Neuronal stem cell (in vitro differentiated cells): Measurements from ENCODE around the gene TPRX2.
"Not testable (repeated sequence)": the region's sequence is repeated elsewhere in the genome, so short reads cannot be mapped to it uniquely, and the experiment has no call there.

Experiments used
- DNase-seq: peaks from one replicate; pipeline ENCODE4 v3.0.0-alpha.2; 2013; ENCODE audit warnings: low spot score
- H2AFZ ChIP-seq: one replicate; pipeline ENCODE4 v1.6.1; 2013; ENCODE audit warnings: mild to moderate bottlenecking, low read length, inconsistent platforms
- H2AK5ac ChIP-seq: 2 replicates; pipeline ENCODE4 v1.6.1; 2013; ENCODE audit warnings: low read depth, mild to moderate bottlenecking, inconsistent platforms, low read length, moderate library complexity, mixed read lengths
- H2BK120ac ChIP-seq: 2 replicates; pipeline ENCODE4 v1.6.1; 2013; ENCODE audit warnings: low read depth, mild to moderate bottlenecking, inconsistent platforms, low read length, moderate library complexity, mixed read lengths
- H2BK12ac ChIP-seq: one replicate; pipeline ENCODE4 v1.6.1; 2013; ENCODE audit warnings: low read length, inconsistent platforms
- H2BK15ac ChIP-seq: 2 replicates; pipeline ENCODE4 v1.6.1; 2013; ENCODE audit warnings: mild to moderate bottlenecking, low read length, inconsistent platforms, mixed read lengths
- H2BK5ac ChIP-seq: one replicate; pipeline ENCODE4 v1.6.1; 2013; ENCODE audit warnings: inconsistent platforms, mild to moderate bottlenecking, low read length, moderate library complexity
- H3K14ac ChIP-seq: one replicate; pipeline ENCODE4 v1.6.1; 2013; ENCODE audit warnings: low read length, inconsistent platforms
- H3K18ac ChIP-seq: 2 replicates; pipeline ENCODE4 v1.6.1; 2013; ENCODE audit warnings: low read length, inconsistent platforms
- H3K23ac ChIP-seq: 2 replicates; pipeline ENCODE4 v1.6.1; 2013; ENCODE audit warnings: low read depth, mild to moderate bottlenecking, mixed read lengths, low read length, inconsistent platforms; ENCODE audit not compliant: poor library complexity
- H3K27ac ChIP-seq: replicated peaks from 3 replicates; pipeline ENCODE4 v1.5.1; 2013; ENCODE audit warnings: low read length, inconsistent platforms
- H3K27me3 ChIP-seq, 3 experiments: 2 replicates each; pipeline ENCODE4 v1.6.1; 2013; ENCODE audit warnings: low read length in 3 of 3, mild to moderate bottlenecking in 2 of 3, inconsistent platforms in 1 of 3, low read depth in 1 of 3, mixed read lengths in 1 of 3, moderate library complexity in 1 of 3; ENCODE audit not compliant: control insufficient read depth in 3 of 3, insufficient read depth in 3 of 3
- H3K36me3 ChIP-seq, 2 donors: replicated peaks in 1 of 2; 2 replicates each; pipeline ENCODE4 v1.6.1; 2013; ENCODE audit warnings: low read length in 2 of 2; ENCODE audit not compliant: control insufficient read depth in 2 of 2, insufficient read depth in 2 of 2
- H3K4ac ChIP-seq: 2 replicates; pipeline ENCODE4 v1.6.1; 2013; ENCODE audit warnings: inconsistent platforms, mild to moderate bottlenecking, low read length, moderate library complexity
- H3K4me1 ChIP-seq, 2 donors: 1 replicate in 1 of 2; 2 replicates in 1 of 2; pipeline ENCODE4 v1.6.1; 2013; ENCODE audit warnings: low read length in 2 of 2, low read depth in 1 of 2; ENCODE audit not compliant: control insufficient read depth in 2 of 2, insufficient read depth in 1 of 2
- H3K4me2 ChIP-seq: one replicate; pipeline ENCODE4 v1.6.1; 2013; ENCODE audit warnings: mild to moderate bottlenecking, low read length, inconsistent platforms; ENCODE audit not compliant: insufficient read depth, poor library complexity, severe bottlenecking
- H3K4me3 ChIP-seq, 2 donors: 2 replicates each; pipeline ENCODE4 v1.5.1; 2013; ENCODE audit warnings: low read length in 2 of 2, mild to moderate bottlenecking in 2 of 2, inconsistent platforms in 1 of 2, moderate library complexity in 1 of 2
- H3K79me1 ChIP-seq: one replicate; pipeline ENCODE4 v1.6.1; 2013; ENCODE audit warnings: low read depth, mild to moderate bottlenecking, inconsistent platforms, low read length, moderate library complexity
- H3K9ac ChIP-seq: one replicate; pipeline ENCODE4 v1.6.1; 2013; ENCODE audit warnings: mild to moderate bottlenecking, low read depth, low read length, inconsistent platforms; ENCODE audit not compliant: poor library complexity
- H3K9me3 ChIP-seq, 2 donors: replicated peaks in 1 of 2; 2 replicates each; pipeline versions ENCODE3 to v1.6.1; 2013; ENCODE audit warnings: low read length in 2 of 2, mild to moderate bottlenecking in 2 of 2, inconsistent platforms in 1 of 2, low read depth in 1 of 2, mixed read lengths in 1 of 2, moderate library complexity in 1 of 2; ENCODE audit not compliant: control insufficient read depth in 2 of 2, insufficient read depth in 1 of 2
- H4K8ac ChIP-seq: one replicate; pipeline ENCODE4 v1.6.1; 2013; ENCODE audit warnings: low read depth, mild to moderate bottlenecking, inconsistent platforms, low read length, moderate library complexity
- H4K91ac ChIP-seq: one replicate; pipeline ENCODE4 v1.6.1; 2013; ENCODE audit warnings: low read length, low read depth, mild to moderate bottlenecking, inconsistent platforms; ENCODE audit not compliant: poor library complexity
- WGBS, 2 donors: extraction: QIAGEN DNeasy Blood & Tissue Kit; methylation state at CpG; one replicate each; pipeline ENCODE4 v1.1.7; 2013; ENCODE audit warnings: missing lambda C conversion rate in 2 of 2, mixed read lengths in 1 of 2; ENCODE audit not compliant: insufficient read length in 2 of 2, insufficient replicate concordance in 1 of 2; ENCODE audit errors: extremely low coverage in 2 of 2; 5-methylcytosine and 5-hydroxymethylcytosine counted together

TPRX2 gene

GRCh38 chr19:47859838-47860237, 803 bp downstream of the TPRX2 start:
- not testable (repeated sequence) for H3K4me1 ChIP-seq, H3K4me2 ChIP-seq, H3K4me3 ChIP-seq, H3K36me3 ChIP-seq, H4K91ac ChIP-seq, H2AK5ac ChIP-seq, H2BK120ac ChIP-seq, H3K23ac ChIP-seq, H2BK5ac ChIP-seq, H3K4ac ChIP-seq, H3K79me1 ChIP-seq, H3K18ac ChIP-seq, H3K9ac ChIP-seq, H3K27me3 ChIP-seq, DNase-seq, H2BK12ac ChIP-seq, H2BK15ac ChIP-seq, H3K9me3 ChIP-seq, H2AFZ ChIP-seq, H4K8ac ChIP-seq, H3K14ac ChIP-seq, H3K27ac ChIP-seq
- WGBS, 2 donors: no CpG with 5 or more reads among the region's 17 CpGs

GRCh38 chr19:47860602-47861297, 1.7 kb downstream of the TPRX2 start:
- peaks cover 0 to 2% of the 10 kb centered on the region in 2 donors for H3K9me3 ChIP-seq
- H3K36me3 ChIP-seq: no peaks in the 10 kb centered on the region
- H3K4me3 ChIP-seq: peak overlapping the region in 1 of 2 donors; percentile 58
- WGBS, 2 donors: no CpG with 5 or more reads among the region's 34 CpGs
- H4K91ac ChIP-seq: peak overlapping the region; percentile 24
- H2BK5ac ChIP-seq: no peak overlapping the region
- H2BK15ac ChIP-seq: peak overlapping the region; percentile 97
- no peak for DNase-seq
- no peak overlapping the region for H3K27ac ChIP-seq
- H3K4me1 ChIP-seq: peaks cover 0 to 4% of the 10 kb centered on the region in 2 donors
- H3K18ac ChIP-seq: peak overlapping the region; percentile 91
- H2AK5ac ChIP-seq: peak overlapping the region; percentile 98
- H4K8ac ChIP-seq: peak overlapping the region; percentile 17
- H2BK12ac ChIP-seq: peak overlapping the region; percentile 41
- peak overlapping the region; percentile 61 for H2BK120ac ChIP-seq
- H3K4me2 ChIP-seq: no peak overlapping the region
- no peak overlapping the region for H3K14ac ChIP-seq
- peak overlapping the region; percentile 44 for H3K9ac ChIP-seq
- no peaks in the 10 kb centered on the region for H3K79me1 ChIP-seq
- H2AFZ ChIP-seq: no peak overlapping the region
- no peak overlapping the region for H3K4ac ChIP-seq
- H3K23ac ChIP-seq: peak overlapping the region; percentile 31
- no peaks in the 10 kb centered on the region for H3K27me3 ChIP-seq

GRCh38 chr19:47861630-47862029, 2.6 kb downstream of the TPRX2 start:
- Histone ChIP-seq H3K36me3 (no peaks in the 10 kb centered on the region), H3K27ac (no peak overlapping the region), H2BK15ac (peak overlapping the region; percentile 97), H3K18ac (no peak overlapping the region), H2BK5ac (no peak overlapping the region), H2BK120ac (no peak overlapping the region), H4K8ac (no peak overlapping the region), H3K14ac (no peak overlapping the region), H2AK5ac (no peak overlapping the region), H3K4me1 (peaks cover 0 to 4% of the 10 kb centered on the region in 2 donors), H3K4me3 (no peak overlapping the region), H3K9ac (no peak overlapping the region), H3K4me2 (no peak overlapping the region), H4K91ac (no peak overlapping the region), H3K79me1 (no peaks in the 10 kb centered on the region), H2BK12ac (no peak overlapping the region), H3K27me3 (no peaks in the 10 kb centered on the region), H2AFZ (no peak overlapping the region), H3K9me3 (peaks cover 0 to 2% of the 10 kb centered on the region in 2 donors), H3K23ac (no peak overlapping the region), H3K4ac (no peak overlapping the region)
- WGBS, 2 donors: no CpG with 5 or more reads among the region's 5 CpGs
- no peak for DNase-seq

GRCh38 chr19:47863514-47863936, 4.5 kb downstream of the TPRX2 start:
- Histone ChIP-seq H2BK120ac (no peak overlapping the region), H3K18ac (peak overlapping the region; percentile 8), H3K14ac (no peak overlapping the region), H2AFZ (peak overlapping the region; percentile 76), H2BK5ac (no peak overlapping the region), H3K27ac (peak overlapping the region; percentile 67), H3K4ac (no peak overlapping the region), H4K8ac (no peak overlapping the region), H2BK12ac (no peak overlapping the region), H3K4me3 (no peak overlapping the region), H3K36me3 (no peaks in the 10 kb centered on the region), H3K9ac (no peak overlapping the region), H2BK15ac (no peak overlapping the region), H3K27me3 (no peaks in the 10 kb centered on the region), H2AK5ac (no peak overlapping the region), H3K23ac (no peak overlapping the region), H3K9me3 (peaks cover 0 to 2% of the 10 kb centered on the region in 2 donors), H3K79me1 (no peaks in the 10 kb centered on the region), H3K4me2 (peak overlapping the region; percentile 12), H3K4me1 (peaks cover 0 to 4% of the 10 kb centered on the region in 2 donors), H4K91ac (no peak overlapping the region)
- DNase-seq: peak; percentile 91
- WGBS, 2 donors: no CpG with 5 or more reads among the region's 14 CpGs
